ENCODE measurements around the gene CAMTA1. TPM values are rescaled to one million over a fixed set of nuclear protein-coding genes. Genes with fewer than 3 reads are reported as not detected.
"Not testable (repeated sequence)": the region's sequence is repeated elsewhere in the genome, so short reads cannot be mapped to it uniquely, and the experiment has no call there.

CAMTA1 gene
- total RNA-seq, 2 donors from 2014 or later, result 109 to 128 TPM

DNA sequence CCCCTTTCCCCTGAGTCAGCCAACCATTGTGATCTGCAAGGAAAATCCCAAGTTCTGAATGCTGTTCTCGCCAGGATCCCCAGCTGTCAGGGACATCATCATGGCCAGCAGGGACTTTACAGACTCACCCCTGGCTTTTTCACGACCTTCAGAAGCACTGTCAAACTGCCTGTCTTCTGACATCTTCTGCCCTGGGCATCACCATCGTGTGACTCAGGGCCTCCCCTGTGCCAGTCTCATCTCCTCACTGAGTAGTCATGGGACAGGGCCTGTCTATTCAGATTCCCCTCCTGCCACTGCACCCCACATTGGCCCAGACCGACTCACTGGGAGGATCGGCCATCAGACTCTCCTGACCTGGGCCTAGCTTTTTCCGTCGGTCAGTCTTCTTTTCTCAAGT is 913.4 kb downstream of the CAMTA1 start:
- ATAC-seq, result no peak
- intact Hi-C loops (cut with DNase I), result no loop called here
- DNase-seq, result no peak

DNA sequence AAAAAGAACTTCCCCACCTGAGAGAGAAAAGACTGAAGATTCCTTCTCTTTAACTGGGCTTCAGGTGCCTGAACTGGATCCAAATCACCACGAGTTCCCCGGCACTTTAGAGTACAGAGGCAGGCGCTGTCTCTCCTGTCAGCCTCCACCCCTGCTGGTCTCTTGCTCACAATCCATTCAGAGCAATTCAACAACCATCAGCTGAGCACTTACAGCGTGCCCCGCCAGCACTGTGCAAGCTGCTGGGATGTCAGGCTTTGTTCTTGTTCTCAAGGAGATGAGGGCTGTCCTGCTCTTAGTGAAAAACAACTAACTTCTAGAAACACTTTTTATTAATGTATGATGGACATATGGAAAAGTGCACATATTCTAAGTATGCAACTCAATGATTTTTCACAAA is 917.1 kb downstream of the CAMTA1 start:
- ATAC-seq (no peak), DNase-seq (no peak)
- intact Hi-C loops (cut with DNase I), result no loop called here

DNA sequence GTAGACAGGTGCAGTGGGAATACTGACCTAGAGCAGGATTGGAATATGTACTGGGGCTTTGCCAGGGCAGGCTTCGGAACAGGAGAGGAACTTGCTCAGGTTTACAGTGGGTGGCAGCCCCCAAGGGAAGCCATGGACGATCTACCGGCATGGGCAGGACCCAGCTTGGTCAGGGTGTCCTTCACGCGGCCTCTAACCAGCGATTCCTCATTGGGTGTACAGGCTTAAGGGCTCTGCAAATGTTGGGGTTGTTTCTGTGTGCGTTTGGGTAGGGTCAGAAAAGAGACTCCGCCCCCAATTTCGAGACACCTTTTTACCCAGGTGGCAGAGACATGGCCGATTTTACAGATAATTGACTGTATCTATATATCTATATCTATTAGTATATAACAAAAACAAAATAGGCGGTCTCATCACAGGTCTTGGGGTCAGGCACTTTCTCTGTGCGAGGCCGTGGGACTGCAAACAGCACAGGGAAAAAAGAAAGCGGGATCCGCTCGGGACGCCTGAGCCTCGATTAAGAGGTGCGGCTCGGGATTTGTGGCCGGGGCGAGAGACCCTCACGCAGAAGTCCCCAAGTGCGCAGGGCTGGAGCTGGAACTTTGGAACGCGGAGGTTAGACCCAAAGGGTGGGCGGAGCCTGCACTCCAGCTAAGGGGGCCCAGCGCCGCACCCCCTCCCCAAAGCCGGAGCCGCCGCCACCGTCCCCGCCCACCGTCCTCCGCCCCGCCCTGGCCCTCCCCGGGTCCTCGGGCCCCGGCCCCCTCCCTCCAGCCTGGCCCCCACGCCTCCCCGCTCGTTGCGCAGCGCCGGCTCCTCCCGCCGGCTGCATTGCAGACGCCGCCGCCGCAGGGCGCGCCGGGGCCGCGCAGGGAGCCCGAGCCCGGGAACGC is 918.3 kb downstream of the CAMTA1 start:
- intact Hi-C loops (cut with DNase I), result no loop called here
- DNase-seq, result no peak
- no peak for ATAC-seq

DNA sequence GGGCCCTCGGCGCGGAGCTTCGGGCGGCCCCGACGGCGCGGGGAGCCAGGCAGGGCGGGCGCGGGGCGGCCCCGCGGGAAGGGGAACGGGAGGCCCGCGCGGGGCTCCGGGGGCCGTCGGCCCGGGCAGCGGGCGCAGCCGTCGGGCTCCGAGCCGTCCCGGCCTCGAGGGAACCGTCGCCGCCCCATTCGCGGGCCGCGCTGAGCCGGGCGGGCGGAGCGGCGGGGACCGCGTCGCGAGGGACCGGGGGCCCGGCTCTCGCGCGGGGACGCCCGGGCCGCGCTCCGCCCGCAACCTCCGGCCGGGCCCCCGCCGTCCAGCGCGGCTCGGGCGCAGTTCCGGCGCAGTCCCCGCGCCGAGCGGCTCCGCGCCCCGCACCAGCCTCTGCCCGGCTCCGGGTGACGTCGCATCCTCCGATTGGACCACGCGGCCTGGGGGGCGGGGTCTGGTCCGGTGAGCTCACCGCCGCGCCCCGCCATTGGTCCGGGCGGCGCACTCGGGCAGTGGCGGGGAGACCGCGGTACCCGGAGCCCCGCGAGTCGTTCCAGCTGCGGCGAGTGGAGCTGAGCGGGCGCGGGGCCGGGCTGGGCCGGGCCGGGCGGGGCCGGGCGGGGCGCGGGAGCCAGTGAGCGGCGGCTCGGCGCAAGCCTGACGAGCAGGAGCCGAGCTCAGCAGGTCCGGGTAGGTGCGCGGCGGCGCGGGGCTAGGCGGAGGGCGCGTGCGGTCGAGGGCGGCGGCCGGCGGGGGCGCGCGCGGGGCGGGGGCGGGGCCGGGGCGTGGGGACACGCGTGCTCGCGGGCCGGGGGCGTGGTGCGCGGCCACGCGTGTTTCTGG is 919.2 kb downstream of the CAMTA1 start:
- peak; percentile 100 for ATAC-seq
- intact Hi-C loops (cut with DNase I), result no loop called here
- peak; percentile 95 for DNase-seq

DNA sequence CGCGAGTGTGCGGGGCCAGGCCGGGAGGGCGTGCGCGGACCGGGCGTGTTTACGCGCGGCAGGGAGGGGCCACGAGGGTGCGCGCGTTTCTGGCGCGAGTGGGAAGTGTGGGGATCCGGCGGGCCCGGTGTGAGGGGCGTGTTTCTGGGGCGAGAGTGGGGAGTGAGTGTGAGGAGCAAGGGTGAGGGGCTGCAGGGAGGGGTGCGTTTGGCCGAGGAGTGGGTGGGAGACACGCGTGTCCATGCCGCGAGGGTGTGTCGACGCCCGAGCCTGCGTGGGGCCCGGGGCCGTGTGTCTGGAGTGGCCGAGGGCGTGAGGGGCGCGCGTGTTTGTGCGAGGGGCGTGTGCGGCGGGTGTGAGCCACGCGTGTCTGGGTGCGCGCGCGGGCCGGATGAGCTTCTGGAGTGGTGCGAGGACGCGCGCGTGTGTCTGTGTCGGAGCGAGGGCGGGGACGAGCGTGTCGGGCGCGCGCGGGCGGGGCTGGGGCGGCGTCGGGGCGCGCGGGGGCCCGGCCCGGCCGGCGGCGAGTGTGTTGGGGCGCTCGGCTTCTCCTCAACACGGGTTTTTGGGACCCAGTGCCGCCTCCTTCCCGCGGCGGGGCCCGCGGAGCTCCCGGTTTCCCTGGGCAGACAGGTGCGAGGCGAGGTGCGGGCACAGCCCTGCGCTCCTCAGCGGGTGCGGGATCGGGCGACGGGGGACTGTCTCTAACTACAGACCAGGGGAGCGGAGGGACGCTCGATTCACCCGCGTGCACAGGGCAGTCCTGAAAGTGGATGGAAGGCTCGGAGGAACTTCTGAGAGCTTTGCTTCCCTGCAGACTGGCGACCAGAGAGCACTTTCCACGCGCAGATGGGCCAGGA is 920.0 kb downstream of the CAMTA1 start:
- intact Hi-C loops (cut with DNase I), result no loop called here
- ATAC-seq (peak; percentile 8 to 9), DNase-seq (peak; percentile 59)

DNA sequence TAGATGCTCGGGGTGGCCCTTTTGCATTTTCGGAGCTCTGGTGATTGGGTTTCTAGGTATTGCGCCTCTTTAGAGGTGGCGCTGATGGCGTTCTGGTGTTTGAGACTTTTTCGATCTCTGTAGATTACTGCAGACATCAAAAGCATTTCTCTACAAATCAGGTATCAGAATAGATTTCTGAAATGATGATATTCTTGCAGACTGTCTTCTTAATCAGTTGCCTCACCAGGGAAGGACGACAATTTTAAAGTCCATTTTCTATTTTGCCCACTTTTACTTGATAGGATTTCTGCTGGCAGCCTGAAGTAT is 920.6 kb downstream of the CAMTA1 start:
- DNase-seq, result no peak
- intact Hi-C loops (cut with DNase I), result no loop called here
- no peak for ATAC-seq

DNA sequence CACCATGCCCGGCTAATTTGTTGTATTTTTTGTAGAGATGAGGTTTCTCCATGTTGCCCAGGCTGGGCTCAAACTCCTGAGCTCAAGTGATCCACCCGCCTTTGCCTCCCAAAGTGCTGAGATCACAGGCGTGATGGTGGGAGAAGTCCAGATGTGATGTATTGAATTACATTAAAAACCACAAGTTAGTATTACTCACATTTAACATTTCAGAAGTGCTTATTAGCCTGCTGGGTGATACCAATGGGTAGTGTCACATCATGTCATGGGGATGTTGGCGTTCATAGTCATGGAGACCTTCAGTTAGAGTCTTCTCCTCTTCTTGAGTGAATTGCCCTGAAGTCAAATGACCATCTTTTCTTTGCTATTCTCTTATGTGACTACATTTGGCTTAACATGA is 922.3 kb downstream of the CAMTA1 start:
- intact Hi-C loops (cut with DNase I), result no loop called here
- DNase-seq (no peak), ATAC-seq (no peak)

DNA sequence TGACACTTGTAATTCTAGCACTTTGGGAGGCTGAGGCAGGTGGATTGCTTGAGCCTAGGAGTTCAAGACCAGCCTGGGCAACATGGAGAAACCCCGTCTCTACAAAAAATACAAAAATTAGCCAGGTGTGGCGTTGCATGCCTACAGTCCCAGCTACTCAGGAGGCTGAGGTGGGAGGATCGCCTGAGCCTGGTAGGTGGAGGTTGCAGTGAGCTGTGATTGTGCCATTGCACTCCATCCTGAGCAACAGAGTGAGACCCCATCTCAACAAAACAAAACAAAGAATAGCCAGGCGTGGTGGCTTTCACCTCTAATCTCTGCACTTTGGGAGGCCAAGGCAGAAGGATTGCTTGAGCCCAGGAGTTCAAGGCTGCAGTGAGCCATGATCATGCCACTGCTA is 922.8 kb downstream of the CAMTA1 start:
- DNase-seq; intact Hi-C loops (cut with DNase I); ATAC-seq: not testable (repeated sequence)

DNA sequence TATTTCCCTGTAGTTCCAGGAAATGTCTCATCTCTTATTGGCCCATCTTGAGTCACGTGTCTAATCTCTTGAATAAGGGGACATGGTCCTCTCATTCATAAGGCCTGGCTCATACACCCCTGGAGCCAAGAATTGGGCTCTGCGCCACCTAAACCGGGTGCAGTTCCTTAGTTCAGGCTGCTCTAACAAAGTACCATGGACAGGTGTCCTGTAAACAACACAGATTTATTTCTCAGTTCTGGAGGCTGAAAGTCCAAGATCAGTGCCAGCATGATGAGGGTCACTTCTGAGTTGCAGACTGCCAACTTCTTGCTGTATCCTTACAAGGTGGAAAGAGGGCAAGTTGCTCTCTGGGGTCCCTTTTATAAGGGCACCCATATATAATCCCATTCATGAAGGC is 925.6 kb downstream of the CAMTA1 start:
- ATAC-seq (no peak), DNase-seq (no peak)
- intact Hi-C loops (cut with DNase I), result no loop called here

DNA sequence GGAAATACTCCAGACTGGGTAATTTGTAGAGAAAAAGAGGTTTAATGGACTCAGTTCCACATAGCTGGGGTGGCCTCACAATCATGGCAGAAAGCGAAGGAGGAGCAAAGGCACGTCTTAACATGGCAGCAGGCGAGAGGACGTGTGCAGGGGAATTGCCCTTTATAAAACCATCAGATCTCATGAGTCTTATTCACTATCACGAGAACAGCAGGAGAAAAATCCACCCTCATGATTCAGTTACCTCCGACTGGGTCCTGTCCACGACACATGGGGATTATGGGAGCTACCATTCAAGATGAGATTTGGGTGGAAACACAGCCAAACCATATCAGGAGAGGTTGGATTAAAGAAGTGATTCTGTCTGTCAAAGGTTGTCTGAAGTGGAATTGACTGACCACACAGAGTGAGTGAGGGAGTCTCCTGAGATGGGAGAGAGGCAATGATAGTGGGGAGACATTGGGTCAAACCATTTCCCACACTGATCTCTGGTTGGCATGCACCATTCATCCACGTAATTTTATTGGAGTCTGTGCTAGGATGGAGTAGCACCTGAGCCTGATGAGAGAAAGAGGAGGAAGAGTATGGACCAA is 927.6 kb downstream of the CAMTA1 start:
- intact Hi-C loops (cut with DNase I), result no loop called here
- DNase-seq, result no peak
- no peak for ATAC-seq

DNA sequence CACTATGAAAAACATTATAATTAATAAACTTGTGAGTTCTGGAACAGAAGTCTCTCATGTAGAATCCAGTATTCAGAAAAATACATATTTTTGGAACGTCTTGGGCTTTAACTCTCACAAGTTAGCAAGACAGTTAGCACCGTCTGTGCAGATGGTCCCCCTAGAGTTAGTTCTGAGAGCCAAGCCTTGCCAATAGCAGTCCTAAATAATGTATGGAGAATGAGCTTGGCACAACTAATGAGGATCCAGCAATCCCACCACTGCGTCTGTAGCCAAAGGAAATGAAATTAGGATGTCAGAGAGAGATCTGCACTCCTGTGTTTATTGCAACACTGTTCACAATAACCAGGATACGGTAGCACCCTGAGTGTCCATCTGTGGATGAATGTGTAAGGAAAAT is 931.3 kb downstream of the CAMTA1 start:
- intact Hi-C loops (cut with DNase I), result no loop called here
- ATAC-seq, result no peak
- DNase-seq, result no peak

DNA sequence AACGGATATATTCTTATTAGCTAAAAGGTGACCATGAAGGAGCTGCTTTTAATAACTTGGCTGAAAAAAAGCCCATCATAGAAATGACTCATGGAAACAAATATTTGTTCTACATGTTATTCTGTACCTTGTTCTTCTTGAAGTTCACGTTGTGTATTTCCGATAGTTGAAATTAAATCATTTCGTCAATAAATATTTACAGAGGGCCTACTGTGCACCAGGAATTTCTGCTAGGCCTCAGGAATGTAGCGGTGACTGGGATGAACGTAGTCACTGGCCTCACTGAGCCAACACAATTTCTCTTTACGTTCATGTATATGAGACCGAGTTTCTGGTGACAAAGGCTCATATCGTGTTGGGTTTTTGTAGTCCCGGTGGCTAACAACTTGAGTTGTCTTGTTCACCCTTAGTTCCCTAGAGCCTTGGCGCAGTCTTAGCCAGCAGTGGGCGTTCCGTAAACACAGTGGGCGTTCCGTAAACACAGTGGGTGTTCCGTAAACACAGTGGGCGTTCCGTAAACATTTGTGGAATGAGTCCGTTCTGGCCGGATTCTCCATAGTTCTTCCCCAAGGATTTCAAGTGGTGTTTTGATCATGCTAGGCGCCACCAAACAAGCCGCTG is 932.6 kb downstream of the CAMTA1 start:
- ATAC-seq, result no peak
- intact Hi-C loops (cut with DNase I), result no loop called here
- DNase-seq, result no peak

DNA sequence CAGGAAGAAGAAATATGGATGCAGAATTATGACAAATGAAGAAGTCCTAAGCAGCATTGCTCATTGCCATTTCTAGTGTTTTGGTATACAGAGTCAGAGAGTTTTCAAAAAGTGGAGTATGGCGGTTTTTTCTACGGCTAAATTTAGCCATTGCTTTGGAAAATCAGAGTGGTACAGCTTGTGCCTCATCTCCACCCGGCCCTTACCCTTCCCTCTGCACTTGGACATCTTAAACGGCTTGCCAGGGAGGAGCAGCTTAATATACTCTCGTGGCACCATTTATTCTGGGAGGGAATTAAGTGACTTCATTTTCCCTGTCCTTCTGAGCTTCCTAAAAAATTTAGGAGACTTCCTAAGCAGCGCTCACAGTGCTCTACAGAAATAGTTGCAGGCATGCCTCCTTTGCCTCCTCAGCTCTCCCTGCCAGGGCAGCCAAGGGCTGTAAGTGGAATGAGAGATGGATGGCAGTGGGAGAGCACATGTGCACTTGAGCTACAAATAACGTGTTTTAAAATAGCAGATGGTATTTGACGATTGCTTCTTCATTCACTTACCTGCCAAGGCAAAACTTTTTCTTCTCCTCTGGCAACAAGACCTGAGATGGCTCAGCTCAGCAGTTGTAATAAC is 934.3 kb downstream of the CAMTA1 start:
- peak; percentile 37 to 50 for ATAC-seq
- no peak for DNase-seq
- intact Hi-C loops (cut with DNase I), result no loop called here

DNA sequence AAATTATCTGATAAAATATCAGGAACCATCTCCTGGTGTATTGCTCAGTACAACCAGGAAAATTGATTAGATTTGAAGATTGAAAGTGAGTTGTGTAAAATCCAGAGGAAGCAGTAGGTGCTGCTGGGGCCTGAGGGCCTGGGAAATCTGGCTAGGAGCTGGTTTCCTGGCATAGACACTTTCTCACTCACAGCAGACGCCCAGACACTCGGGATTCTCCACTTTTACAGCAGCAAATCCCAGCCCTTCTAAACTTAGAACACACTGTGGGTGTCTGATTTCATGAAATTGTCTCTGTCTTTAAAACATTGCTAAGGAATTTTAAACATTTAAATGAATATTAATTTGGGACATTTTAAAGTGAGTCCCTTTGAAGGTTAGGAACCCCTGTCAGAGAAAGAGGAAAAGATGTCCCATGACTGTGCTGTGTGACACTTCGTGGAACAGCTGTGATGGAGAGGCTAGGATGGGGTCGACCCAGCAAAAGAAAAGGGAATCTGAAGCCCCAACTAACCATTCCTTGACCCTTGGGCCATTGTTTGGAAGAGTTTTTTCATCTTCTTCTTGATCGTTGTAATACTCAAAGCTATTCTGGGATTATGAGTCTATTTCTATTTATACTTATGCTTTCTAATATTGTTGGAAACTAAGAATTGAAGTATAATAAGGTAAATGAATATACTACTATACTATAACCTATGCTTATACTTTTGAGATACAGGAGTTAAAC is 936.9 kb downstream of the CAMTA1 start:
- intact Hi-C loops (cut with DNase I), result no loop called here
- DNase-seq, result no peak
- peak in 1 of 2 donors; percentile 36 for ATAC-seq

DNA sequence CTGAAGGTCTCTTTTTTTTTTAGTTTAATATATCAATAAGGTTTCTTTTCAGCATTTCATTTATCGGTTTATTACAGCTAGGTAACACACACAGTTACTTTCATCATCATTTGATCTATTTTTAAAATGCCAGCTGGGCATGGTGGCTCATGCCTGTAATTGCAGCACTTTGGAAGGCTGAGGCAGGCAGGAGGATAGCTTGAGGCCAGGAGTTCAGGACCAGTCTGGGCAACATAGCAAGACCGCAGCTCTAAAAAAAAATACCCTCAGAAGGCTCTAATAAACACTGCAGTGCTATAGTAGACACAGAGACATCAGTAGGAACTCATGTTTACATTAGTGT is 937.4 kb downstream of the CAMTA1 start:
- intact Hi-C loops (cut with DNase I), result no loop called here
- DNase-seq (no peak), ATAC-seq (peak in 1 of 2 donors; percentile 21)

DNA sequence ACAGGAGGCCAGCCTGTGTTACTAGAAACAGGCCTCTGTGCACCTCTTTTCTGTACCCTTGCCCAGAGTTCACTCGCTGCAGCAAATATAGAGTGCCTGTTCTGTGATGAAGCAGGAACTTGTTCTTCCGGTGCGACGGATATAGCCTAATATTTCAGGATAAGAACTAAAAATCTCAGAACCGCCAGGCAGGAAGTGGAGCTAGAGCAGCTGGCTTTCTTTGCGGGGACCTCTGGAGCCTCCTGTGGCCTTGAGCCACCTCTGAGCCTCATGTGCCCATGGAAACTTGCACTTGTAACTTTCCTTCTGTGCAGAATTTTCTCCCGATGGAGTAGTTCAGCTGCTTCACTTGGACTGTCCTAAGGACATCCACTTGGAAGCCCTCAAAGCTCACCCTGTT is 941.4 kb downstream of the CAMTA1 start:
- peak in 1 of 2 donors; percentile 49 for ATAC-seq
- no peak for DNase-seq
- intact Hi-C loops (cut with DNase I), result no loop called here

DNA sequence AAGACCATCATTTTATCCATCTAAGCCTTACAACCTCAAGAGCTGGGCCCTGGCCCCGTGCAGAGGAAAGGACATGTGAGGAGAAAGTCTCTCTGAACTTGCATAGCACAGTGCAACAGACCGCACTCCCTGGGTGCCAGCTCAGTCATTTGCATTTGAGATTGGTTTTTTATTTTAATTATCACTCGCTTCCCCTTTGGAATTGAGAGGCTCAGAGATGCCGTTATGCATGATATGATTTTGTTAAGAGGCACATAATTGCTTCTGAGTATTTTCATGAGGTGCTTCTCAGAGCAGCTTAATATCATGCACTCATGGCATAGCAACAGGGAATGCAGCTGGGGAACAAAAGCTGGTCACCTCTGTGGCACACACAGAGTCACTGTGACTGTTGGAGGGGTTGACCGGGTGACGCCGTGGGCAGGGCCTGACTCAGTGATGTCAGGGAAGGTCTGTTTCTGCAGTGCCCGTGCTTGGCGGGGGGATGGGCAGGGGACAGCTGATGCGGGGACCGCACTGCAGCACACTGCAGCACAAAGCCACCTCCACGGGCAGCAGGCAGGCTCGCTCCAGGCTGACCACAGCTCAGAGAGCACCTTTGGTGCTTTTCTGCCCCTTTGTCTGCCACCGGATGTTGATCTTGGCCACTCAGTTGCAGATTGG is 942.7 kb downstream of the CAMTA1 start:
- intact Hi-C loops (cut with DNase I), result no loop called here
- ATAC-seq, result no peak
- DNase-seq, result no peak
